ENCODE measurements around the gene SLPI. TPM values are rescaled to one million over a fixed set of nuclear protein-coding genes. Genes with fewer than 3 reads are reported as not detected.

The SLPI gene
- polyA plus RNA-seq, 1 donor = 20.1 TPM

- H3K27me3 ChIP-seq (ENCODE audit: control insufficient read depth, insufficient read depth, low read length) = peaks cover 48% of the 10 kb centered on the region
- WGBS (ENCODE audit: insufficient coverage, low lambda C conversion rate) = no CpG with 5 or more reads among the region's 79 CpGs
- H3K4me3 ChIP-seq (ENCODE audit: low read length) = peak overlapping the region; percentile 11
- peaks cover 5% of the 10 kb centered on the region for H3K4me1 ChIP-seq (ENCODE audit: control insufficient read depth, insufficient read depth, low read length)
- H3K27ac ChIP-seq (ENCODE audit: low read length) = no peak overlapping the region
- H3K36me3 ChIP-seq (ENCODE audit: control insufficient read depth, insufficient read depth, low read length) = no peaks in the 10 kb centered on the region
- DNase-seq = peak; percentile 59 to 69
- peaks cover 7% of the 10 kb centered on the region for H3K9me3 ChIP-seq (ENCODE audit: control insufficient read depth, low read depth, low read length)
These were observed 39.0 kb upstream of the SLPI start for GRCh38 chr20:45293041-45294002.

- Histone ChIP-seq H3K4me1 (ENCODE audit: control insufficient read depth, insufficient read depth, low read length) (peaks cover 5% of the 10 kb centered on the region), H3K4me3 (ENCODE audit: low read length) (no peak overlapping the region), H3K27ac (ENCODE audit: low read length) (no peak overlapping the region), H3K9me3 (ENCODE audit: control insufficient read depth, low read depth, low read length) (peaks cover 7% of the 10 kb centered on the region), H3K27me3 (ENCODE audit: control insufficient read depth, insufficient read depth, low read length) (peaks cover 57% of the 10 kb centered on the region), H3K36me3 (ENCODE audit: control insufficient read depth, insufficient read depth, low read length) (no peaks in the 10 kb centered on the region)
- no CpG with 5 or more reads among the region's 2 CpGs for WGBS (ENCODE audit: insufficient coverage, low lambda C conversion rate)
- no peak for DNase-seq
These were observed 38.0 kb upstream of the SLPI start for GRCh38 chr20:45292343-45292742.

DNA sequence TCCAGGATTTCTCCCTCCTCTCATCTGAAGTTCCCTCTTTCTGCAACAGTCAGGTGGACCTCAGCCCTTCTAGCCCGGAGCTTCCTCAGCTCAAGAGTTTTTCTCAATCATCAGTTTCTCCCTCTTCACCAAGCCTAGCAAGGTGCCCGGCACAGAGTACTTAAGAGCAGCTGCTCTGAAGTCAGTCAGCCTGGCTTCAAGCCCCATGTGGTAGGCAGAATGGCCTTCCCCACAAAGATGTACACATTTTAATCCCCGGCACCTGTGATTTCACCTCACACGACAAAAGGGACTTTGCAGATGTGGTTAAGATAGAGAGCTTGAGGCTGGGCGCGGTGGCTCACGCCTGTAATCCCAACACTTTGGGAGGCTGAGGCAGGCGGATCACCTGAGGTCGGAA lies 37.2 kb upstream of the SLPI start:
- Histone ChIP-seq H3K36me3 (ENCODE audit: control insufficient read depth, insufficient read depth, low read length) (no peaks in the 10 kb centered on the region), H3K9me3 (ENCODE audit: control insufficient read depth, low read depth, low read length) (peaks cover 7% of the 10 kb centered on the region), H3K4me3 (ENCODE audit: low read length) (no peak overlapping the region), H3K4me1 (ENCODE audit: control insufficient read depth, insufficient read depth, low read length) (peaks cover 5% of the 10 kb centered on the region), H3K27me3 (ENCODE audit: control insufficient read depth, insufficient read depth, low read length) (peaks cover 63% of the 10 kb centered on the region), H3K27ac (ENCODE audit: low read length) (no peak overlapping the region)
- WGBS (ENCODE audit: insufficient coverage, low lambda C conversion rate) = no CpG with 5 or more reads among the region's 9 CpGs
- DNase-seq = no peak

GRCh38 chr20:45290677-45291355 lies 36.5 kb upstream of the SLPI start:
- Histone ChIP-seq H3K4me3 (ENCODE audit: low read length) (no peak overlapping the region), H3K27ac (ENCODE audit: low read length) (no peak overlapping the region), H3K9me3 (ENCODE audit: control insufficient read depth, low read depth, low read length) (peaks cover 7% of the 10 kb centered on the region), H3K27me3 (ENCODE audit: control insufficient read depth, insufficient read depth, low read length) (peaks cover 65% of the 10 kb centered on the region), H3K4me1 (ENCODE audit: control insufficient read depth, insufficient read depth, low read length) (peaks cover 5% of the 10 kb centered on the region), H3K36me3 (ENCODE audit: control insufficient read depth, insufficient read depth, low read length) (no peaks in the 10 kb centered on the region)
- WGBS (ENCODE audit: insufficient coverage, low lambda C conversion rate) = 81% methylated on average over 2 of the region's 8 CpGs
- DNase-seq = peak; percentile 47 to 64

DNA sequence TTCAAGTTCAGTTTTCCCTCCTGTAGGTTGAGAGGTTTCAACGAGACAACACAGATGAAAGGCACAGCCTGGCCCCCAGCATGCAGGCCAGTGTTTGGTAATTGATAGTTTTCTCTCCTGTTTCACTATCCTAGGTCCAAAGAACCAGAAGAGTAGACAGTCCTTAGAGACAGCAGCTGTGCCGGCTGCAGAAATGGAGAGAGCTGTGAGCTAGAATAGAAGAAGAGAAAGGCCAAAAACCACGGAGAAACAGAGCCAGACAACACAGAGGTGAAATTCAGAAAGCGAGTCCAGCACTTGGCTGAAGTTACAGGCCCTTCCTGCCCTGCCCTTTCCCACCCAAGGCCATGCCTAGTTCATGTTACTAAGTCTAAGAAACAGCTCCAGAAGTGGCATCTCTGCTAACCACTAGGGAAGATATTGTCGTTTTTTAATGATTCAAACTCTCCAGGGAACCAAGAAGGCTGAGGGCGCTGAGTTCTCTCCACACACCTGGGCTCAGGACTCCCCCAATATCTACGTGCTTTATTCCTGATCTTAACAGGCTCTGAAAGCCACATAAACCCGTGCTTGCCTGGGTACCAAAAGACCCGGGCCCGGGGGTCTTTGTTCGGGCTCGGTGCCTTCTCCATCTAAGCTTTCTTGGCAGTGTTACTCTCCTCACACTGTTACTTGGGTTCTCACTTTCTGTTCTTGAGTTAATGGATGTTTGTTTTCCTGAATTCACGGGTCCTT lies 35.7 kb upstream of the SLPI start:
- no peak overlapping the region for H3K27ac ChIP-seq (ENCODE audit: low read length)

GRCh38 chr20:45288860-45289259 lies 34.5 kb upstream of the SLPI start:
- H3K27ac ChIP-seq (ENCODE audit: low read length) = no peak overlapping the region
- H3K9me3 ChIP-seq (ENCODE audit: control insufficient read depth, low read depth, low read length) = peaks cover 7% of the 10 kb centered on the region
- peaks cover 59% of the 10 kb centered on the region for H3K27me3 ChIP-seq (ENCODE audit: control insufficient read depth, insufficient read depth, low read length)
- WGBS (ENCODE audit: insufficient coverage, low lambda C conversion rate) = no CpG with 5 or more reads among the region's 5 CpGs
- H3K36me3 ChIP-seq (ENCODE audit: control insufficient read depth, insufficient read depth, low read length) = no peaks in the 10 kb centered on the region
- no peak overlapping the region for H3K4me3 ChIP-seq (ENCODE audit: low read length)
- H3K4me1 ChIP-seq (ENCODE audit: control insufficient read depth, insufficient read depth, low read length) = peaks cover 5% of the 10 kb centered on the region
- DNase-seq = no peak

More for the DNA sequence above, 35.7 kb upstream of the SLPI start:
- H3K9me3 ChIP-seq (ENCODE audit: control insufficient read depth, low read depth, low read length) = peaks cover 7% of the 10 kb centered on the region
- 81% methylated on average over 3 of the region's 13 CpGs for WGBS (ENCODE audit: insufficient coverage, low lambda C conversion rate)
- no peaks in the 10 kb centered on the region for H3K36me3 ChIP-seq (ENCODE audit: control insufficient read depth, insufficient read depth, low read length)
- peaks cover 5% of the 10 kb centered on the region for H3K4me1 ChIP-seq (ENCODE audit: control insufficient read depth, insufficient read depth, low read length)
- H3K27me3 ChIP-seq (ENCODE audit: control insufficient read depth, insufficient read depth, low read length) = peaks cover 64% of the 10 kb centered on the region
- no peak overlapping the region for H3K4me3 ChIP-seq (ENCODE audit: low read length)
- no peak for DNase-seq

- Histone ChIP-seq H3K4me1 (ENCODE audit: control insufficient read depth, insufficient read depth, low read length) (peaks cover 4% of the 10 kb centered on the region), H3K4me3 (ENCODE audit: low read length) (no peak overlapping the region), H3K36me3 (ENCODE audit: control insufficient read depth, insufficient read depth, low read length) (no peaks in the 10 kb centered on the region), H3K27me3 (ENCODE audit: control insufficient read depth, insufficient read depth, low read length) (peaks cover 56% of the 10 kb centered on the region), H3K27ac (ENCODE audit: low read length) (no peak overlapping the region), H3K9me3 (ENCODE audit: control insufficient read depth, low read depth, low read length) (peaks cover 4% of the 10 kb centered on the region)
- no peak for DNase-seq
- no CpG with 5 or more reads among the region's 4 CpGs for WGBS (ENCODE audit: insufficient coverage, low lambda C conversion rate)
These were observed 34.0 kb upstream of the SLPI start for GRCh38 chr20:45288376-45288775.

DNA sequence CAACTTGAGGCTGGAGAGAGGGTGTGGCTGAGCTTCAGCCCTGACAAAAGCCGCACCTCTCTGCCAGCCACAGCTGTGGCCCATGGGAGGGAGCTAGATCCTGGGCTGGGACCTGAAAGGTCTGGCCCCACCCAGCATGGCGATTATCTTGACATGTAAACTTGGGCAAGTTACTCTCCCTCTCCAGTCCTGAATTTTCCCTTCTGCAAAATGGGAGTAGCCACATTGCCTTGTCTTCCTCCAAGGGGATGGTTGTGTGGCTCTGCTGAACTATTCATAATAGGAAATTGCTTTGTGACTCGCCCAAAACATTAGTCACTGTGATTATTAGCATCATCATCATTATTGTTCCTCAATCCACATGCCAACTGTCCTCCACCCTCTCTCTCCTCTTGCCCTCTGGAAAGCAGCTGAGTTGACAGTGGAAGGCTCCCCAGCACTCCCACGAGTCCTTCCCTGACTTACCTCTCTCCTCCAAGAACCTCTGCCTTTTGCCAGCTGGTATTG lies 29.2 kb upstream of the SLPI start:
- Histone ChIP-seq H3K27me3 (ENCODE audit: control insufficient read depth, insufficient read depth, low read length) (peaks cover 46% of the 10 kb centered on the region), H3K27ac (ENCODE audit: low read length) (no peak overlapping the region), H3K4me3 (ENCODE audit: low read length) (no peak overlapping the region), H3K4me1 (ENCODE audit: control insufficient read depth, insufficient read depth, low read length) (no peaks in the 10 kb centered on the region), H3K36me3 (ENCODE audit: control insufficient read depth, insufficient read depth, low read length) (no peaks in the 10 kb centered on the region), H3K9me3 (ENCODE audit: control insufficient read depth, low read depth, low read length) (no peaks in the 10 kb centered on the region)
- no peak for DNase-seq
- WGBS (ENCODE audit: insufficient coverage, low lambda C conversion rate) = no CpG with 5 or more reads among the region's 4 CpGs

DNA sequence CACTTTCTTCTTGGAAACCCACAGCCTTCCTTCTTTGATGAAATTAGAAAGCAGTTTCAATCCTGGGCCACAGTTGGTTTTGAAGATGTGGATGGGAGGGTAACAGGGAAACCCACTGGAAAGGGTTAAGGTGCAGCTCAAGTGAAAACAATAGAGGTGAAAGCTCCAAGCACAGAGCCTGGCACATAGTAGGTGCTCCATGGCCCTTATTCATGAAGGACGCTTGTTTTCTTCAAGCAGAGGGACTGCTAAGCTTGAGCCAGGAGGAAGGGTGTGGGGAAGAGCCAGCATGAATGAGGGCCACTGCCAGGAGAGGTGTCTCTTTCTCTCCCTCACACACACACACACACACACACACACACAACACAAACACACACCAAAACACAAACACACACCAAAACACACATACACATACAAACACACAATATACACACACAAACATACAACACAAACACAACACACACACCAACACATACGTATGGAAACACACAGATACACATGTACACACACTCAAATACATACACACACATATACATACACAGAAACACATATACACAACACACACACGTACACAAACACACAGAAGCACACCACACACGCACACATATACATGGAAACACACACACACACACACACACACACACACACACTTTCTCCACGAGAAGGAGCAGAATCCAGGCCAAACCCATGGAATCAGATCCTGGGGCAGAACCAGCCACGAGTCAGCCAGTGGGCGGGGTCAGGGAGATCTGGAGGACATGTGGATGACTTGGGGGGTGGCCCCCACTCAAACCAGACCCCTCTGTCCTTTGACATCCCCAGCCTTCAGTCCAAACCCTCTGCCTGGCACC lies 28.6 kb upstream of the SLPI start:
- DNase-seq = no peak
- H3K4me3 ChIP-seq (ENCODE audit: low read length) = no peak overlapping the region
- H3K36me3 ChIP-seq (ENCODE audit: control insufficient read depth, insufficient read depth, low read length) = no peaks in the 10 kb centered on the region
- WGBS (ENCODE audit: insufficient coverage, low lambda C conversion rate) = no CpG with 5 or more reads among the region's 7 CpGs
- H3K27ac ChIP-seq (ENCODE audit: low read length) = no peak overlapping the region
- no peaks in the 10 kb centered on the region for H3K4me1 ChIP-seq (ENCODE audit: control insufficient read depth, insufficient read depth, low read length)
- peaks cover 40% of the 10 kb centered on the region for H3K27me3 ChIP-seq (ENCODE audit: control insufficient read depth, insufficient read depth, low read length)
- no peaks in the 10 kb centered on the region for H3K9me3 ChIP-seq (ENCODE audit: control insufficient read depth, low read depth, low read length)

Data from large intestine (tissue), 3 donors.